ENCODE results near the gene FAM184B.
"Not testable (repeated sequence)": the region's sequence is repeated elsewhere in the genome, so short reads cannot be mapped to it uniquely, and the experiment has no call there.

FAM184B gene

GRCh38 chr4:17687237-17687857 lies 94.1 kb downstream of the FAM184B start:
- ATAC-seq (replicated peaks; ENCODE audit: extremely low read depth, poor library complexity, severe bottlenecking) (no peak), DNase-seq (ENCODE audit: low spot score in 2 of 2) (no peak)
- Mint-ChIP-seq H3K9me3 (no peaks in the 10 kb centered on the region), H3K36me3 (ENCODE audit: insufficient read depth) (no peaks in the 10 kb centered on the region), H3K27ac (ENCODE audit: low read depth) (no peak overlapping the region), H3K4me1 (no peaks in the 10 kb centered on the region), H3K4me3 (no peak overlapping the region), H3K27me3 (peaks cover 7% of the 10 kb centered on the region)

DNA sequence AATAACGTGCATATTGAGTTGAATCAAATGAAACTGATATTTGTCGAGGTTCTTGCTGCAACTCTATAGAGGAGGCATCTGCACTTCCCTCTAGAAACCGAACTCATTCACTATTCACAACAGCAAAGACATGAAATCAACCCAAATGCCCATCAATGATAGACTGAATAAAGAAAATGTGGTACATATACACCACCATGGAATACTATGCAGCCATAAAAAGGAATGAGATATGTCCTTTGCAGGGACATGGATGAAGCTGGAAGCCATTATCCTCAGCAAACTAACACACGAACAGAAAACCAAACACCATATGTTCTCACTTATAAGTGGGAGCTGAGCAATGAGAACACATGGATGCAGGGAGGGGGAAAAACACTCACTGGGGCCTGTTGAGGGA lies 96.8 kb downstream of the FAM184B start:
- H3K4me3 Mint-ChIP-seq; ATAC-seq (replicated peaks; ENCODE audit: extremely low read depth, poor library complexity, severe bottlenecking); H3K4me1 Mint-ChIP-seq; H3K27ac Mint-ChIP-seq (ENCODE audit: low read depth); DNase-seq (ENCODE audit: low spot score in 2 of 2); H3K36me3 Mint-ChIP-seq (ENCODE audit: insufficient read depth); H3K9me3 Mint-ChIP-seq; H3K27me3 Mint-ChIP-seq: not testable (repeated sequence)

GRCh38 chr4:17682222-17682566 lies 99.2 kb downstream of the FAM184B start:
- ATAC-seq (replicated peaks; ENCODE audit: extremely low read depth, poor library complexity, severe bottlenecking) (no peak), DNase-seq (ENCODE audit: low spot score in 2 of 2) (no peak)
- no peaks in the 10 kb centered on the region for H3K4me1 Mint-ChIP-seq
- no peaks in the 10 kb centered on the region for H3K36me3 Mint-ChIP-seq (ENCODE audit: insufficient read depth)
- peaks cover 15% of the 10 kb centered on the region for H3K27me3 Mint-ChIP-seq
- H3K9me3 Mint-ChIP-seq: no peaks in the 10 kb centered on the region
- no peak overlapping the region for H3K4me3 Mint-ChIP-seq
- no peak overlapping the region for H3K27ac Mint-ChIP-seq (ENCODE audit: low read depth)

- Mint-ChIP-seq H3K27ac (ENCODE audit: low read depth) (no peak overlapping the region), H3K9me3 (no peaks in the 10 kb centered on the region), H3K36me3 (ENCODE audit: insufficient read depth) (no peaks in the 10 kb centered on the region), H3K27me3 (peaks cover 21% of the 10 kb centered on the region), H3K4me1 (no peaks in the 10 kb centered on the region), H3K4me3 (no peak overlapping the region)
- DNase-seq (ENCODE audit: low spot score in 2 of 2) (no peak), ATAC-seq (replicated peaks; ENCODE audit: extremely low read depth, poor library complexity, severe bottlenecking) (no peak)
Observed at GRCh38 chr4:17681281-17682221, 99.9 kb downstream of the FAM184B start.

GRCh38 chr4:17680559-17681280 lies 100.7 kb downstream of the FAM184B start:
- Mint-ChIP-seq H3K4me3 (no peak overlapping the region), H3K27ac (ENCODE audit: low read depth) (no peak overlapping the region), H3K9me3 (no peaks in the 10 kb centered on the region), H3K36me3 (ENCODE audit: insufficient read depth) (no peaks in the 10 kb centered on the region), H3K4me1 (no peaks in the 10 kb centered on the region), H3K27me3 (peaks cover 24% of the 10 kb centered on the region)
- ATAC-seq (replicated peaks; ENCODE audit: extremely low read depth, poor library complexity, severe bottlenecking) (no peak), DNase-seq (ENCODE audit: low spot score in 2 of 2) (no peak)

- Mint-ChIP-seq H3K27me3 (peaks cover 92% of the 10 kb centered on the region), H3K27ac (ENCODE audit: low read depth) (no peak overlapping the region), H3K4me1 (no peaks in the 10 kb centered on the region), H3K36me3 (ENCODE audit: insufficient read depth) (no peaks in the 10 kb centered on the region), H3K9me3 (peaks cover 12% of the 10 kb centered on the region), H3K4me3 (no peak overlapping the region)
- ATAC-seq (replicated peaks; ENCODE audit: extremely low read depth, poor library complexity, severe bottlenecking) (no peak), DNase-seq (ENCODE audit: low spot score in 2 of 2) (no peak)
Observed at GRCh38 chr4:17670423-17670822, 111.0 kb downstream of the FAM184B start.

GRCh38 chr4:17667653-17668201 lies 113.7 kb downstream of the FAM184B start:
- H3K36me3 Mint-ChIP-seq (ENCODE audit: insufficient read depth): no peaks in the 10 kb centered on the region
- H3K27ac Mint-ChIP-seq (ENCODE audit: low read depth): no peak overlapping the region
- no peak overlapping the region for H3K4me3 Mint-ChIP-seq
- peaks cover 12% of the 10 kb centered on the region for H3K9me3 Mint-ChIP-seq
- ATAC-seq (replicated peaks; ENCODE audit: extremely low read depth, poor library complexity, severe bottlenecking) (no peak), DNase-seq (ENCODE audit: low spot score in 2 of 2) (no peak)
- peaks cover 87% of the 10 kb centered on the region for H3K27me3 Mint-ChIP-seq
- peaks cover 6% of the 10 kb centered on the region for H3K4me1 Mint-ChIP-seq

DNA sequence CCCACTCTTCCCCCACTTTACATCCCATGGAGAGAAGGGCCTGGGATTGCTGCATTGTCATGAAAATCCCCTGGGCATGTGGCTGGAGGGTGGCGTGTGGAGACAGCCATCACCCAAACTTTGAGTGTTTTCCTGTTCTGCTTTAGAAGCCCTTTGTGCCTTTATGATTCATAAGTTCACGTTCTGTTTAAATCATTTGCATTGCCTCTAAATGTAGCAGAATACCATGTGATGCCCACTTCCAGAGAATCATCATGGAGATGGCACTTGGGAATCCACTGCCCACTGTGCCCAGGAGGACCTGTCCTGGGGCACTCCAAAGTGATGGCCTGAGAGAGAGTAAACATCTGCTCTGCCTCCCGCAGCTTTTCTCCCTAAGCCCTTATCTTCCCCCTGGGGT lies 114.2 kb downstream of the FAM184B start:
- H3K36me3 Mint-ChIP-seq (ENCODE audit: insufficient read depth): no peaks in the 10 kb centered on the region
- ATAC-seq (replicated peaks; ENCODE audit: extremely low read depth, poor library complexity, severe bottlenecking) (no peak), DNase-seq (ENCODE audit: low spot score in 2 of 2) (no peak)
- peaks cover 82% of the 10 kb centered on the region for H3K27me3 Mint-ChIP-seq
- peaks cover 12% of the 10 kb centered on the region for H3K9me3 Mint-ChIP-seq
- peaks cover 6% of the 10 kb centered on the region for H3K4me1 Mint-ChIP-seq
- H3K27ac Mint-ChIP-seq (ENCODE audit: low read depth): no peak overlapping the region
- H3K4me3 Mint-ChIP-seq: no peak overlapping the region

DNA sequence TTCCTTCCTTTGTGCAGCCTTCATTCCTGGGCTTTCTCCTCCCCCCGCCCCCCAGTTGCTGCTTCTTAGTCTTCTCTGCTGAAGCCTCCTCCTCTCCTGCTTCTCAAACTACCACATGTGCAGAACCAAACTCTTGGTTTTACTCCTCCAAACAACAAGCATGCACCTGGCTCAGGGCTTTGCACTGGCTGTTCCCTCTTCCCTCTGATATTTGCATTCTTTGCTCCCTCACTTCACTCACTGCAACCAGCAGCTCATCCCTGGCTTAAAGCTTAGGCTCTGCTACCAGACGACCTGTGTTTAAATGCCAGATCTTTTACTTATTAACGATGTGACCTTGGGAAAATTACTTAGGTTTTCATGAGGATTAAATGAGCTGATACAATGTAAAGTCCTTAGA lies 115.6 kb downstream of the FAM184B start:
- DNase-seq (ENCODE audit: low spot score in 2 of 2): no peak
- Mint-ChIP-seq H3K27me3 (peaks cover 71% of the 10 kb centered on the region), H3K36me3 (ENCODE audit: insufficient read depth) (no peaks in the 10 kb centered on the region), H3K27ac (ENCODE audit: low read depth) (no peak overlapping the region), H3K4me3 (no peak overlapping the region), H3K4me1 (peaks cover 6% of the 10 kb centered on the region), H3K9me3 (peaks cover under 1% of the 10 kb centered on the region)
- ATAC-seq (replicated peaks; ENCODE audit: extremely low read depth, poor library complexity, severe bottlenecking): no peak

DNA sequence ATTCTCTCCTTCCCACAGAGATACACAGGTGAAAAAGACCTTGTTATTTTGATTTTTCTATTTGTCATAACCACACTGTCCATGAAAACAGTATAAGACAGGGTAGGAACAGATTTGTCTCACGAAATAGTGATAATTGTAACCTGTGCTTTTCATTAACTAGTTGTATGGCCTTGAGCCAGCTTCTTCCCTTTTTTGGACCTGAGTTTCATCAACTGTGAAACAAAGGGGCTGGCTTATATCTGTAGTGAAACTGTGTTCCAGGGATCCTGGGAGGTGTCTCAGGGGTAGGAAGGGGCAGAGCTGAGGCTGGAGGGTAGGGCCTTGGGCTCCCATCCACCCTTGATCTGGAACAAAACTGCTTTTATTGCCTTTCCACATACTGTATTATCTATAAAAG lies 116.1 kb downstream of the FAM184B start:
- Mint-ChIP-seq H3K4me3 (no peak overlapping the region), H3K27ac (ENCODE audit: low read depth) (no peak overlapping the region), H3K36me3 (ENCODE audit: insufficient read depth) (no peaks in the 10 kb centered on the region), H3K4me1 (peaks cover 6% of the 10 kb centered on the region), H3K9me3 (no peaks in the 10 kb centered on the region), H3K27me3 (peaks cover 71% of the 10 kb centered on the region)
- DNase-seq (ENCODE audit: low spot score in 2 of 2) (no peak), ATAC-seq (replicated peaks; ENCODE audit: extremely low read depth, poor library complexity, severe bottlenecking) (no peak)

- no peaks in the 10 kb centered on the region for H3K9me3 Mint-ChIP-seq
- no peak overlapping the region for H3K27ac Mint-ChIP-seq (ENCODE audit: low read depth)
- DNase-seq (ENCODE audit: low spot score in 2 of 2) (no peak), ATAC-seq (replicated peaks; ENCODE audit: extremely low read depth, poor library complexity, severe bottlenecking) (no peak)
- H3K4me1 Mint-ChIP-seq: peaks cover 6% of the 10 kb centered on the region
- H3K36me3 Mint-ChIP-seq (ENCODE audit: insufficient read depth): no peaks in the 10 kb centered on the region
- H3K27me3 Mint-ChIP-seq: peaks cover 67% of the 10 kb centered on the region
- H3K4me3 Mint-ChIP-seq: no peak overlapping the region
Observed at GRCh38 chr4:17664755-17665154, 116.7 kb downstream of the FAM184B start.

DNA sequence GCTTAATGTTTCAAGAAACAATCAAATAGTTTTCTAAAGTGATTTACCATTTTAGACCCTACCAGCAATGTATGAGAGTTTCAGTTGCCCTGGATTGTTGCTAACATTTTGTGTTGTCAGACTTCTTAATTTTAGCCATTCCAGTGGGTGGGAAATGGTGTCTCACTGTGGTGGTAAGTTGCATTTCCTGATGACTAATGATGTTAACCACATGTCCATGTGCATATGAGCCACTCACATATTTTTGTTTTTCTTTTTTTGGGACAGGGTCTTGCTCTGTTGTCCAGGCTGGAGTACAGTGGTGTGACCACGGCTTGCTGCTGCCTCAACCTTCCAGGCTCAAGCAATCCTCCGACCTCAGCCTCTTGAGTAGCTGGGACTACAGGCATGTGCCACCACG lies 118.7 kb downstream of the FAM184B start:
- Mint-ChIP-seq H3K4me1 (peaks cover 6% of the 10 kb centered on the region), H3K27me3 (peaks cover 64% of the 10 kb centered on the region), H3K36me3 (ENCODE audit: insufficient read depth) (no peaks in the 10 kb centered on the region), H3K27ac (ENCODE audit: low read depth) (no peak overlapping the region), H3K9me3 (no peaks in the 10 kb centered on the region), H3K4me3 (no peak overlapping the region)
- DNase-seq (ENCODE audit: low spot score in 2 of 2) (no peak), ATAC-seq (replicated peaks; ENCODE audit: extremely low read depth, poor library complexity, severe bottlenecking) (no peak)

Measured in central memory CD8-positive, alpha-beta T cell (primary cell).